DND-41 (cell line): ENCODE data around the gene CDK5R1.

ENCODE experiments used
- ATAC-seq: fragments of 200-7000 bp; cut with Tn5 transposase; 3 replicates; pipeline ENCODE4 v1.9.1; 2021; ENCODE audit warnings: low read depth; ENCODE audit not compliant: insufficient read depth
- DNase-seq: peaks from one replicate; pipeline ENCODE4 v3.0.0-alpha.2; 2020
- H2AFZ ChIP-seq: 2 replicates; pipeline ENCODE4 v1.6.0; 2012; ENCODE audit warnings: low read depth, low read length
- H3K27ac ChIP-seq: 2 replicates; pipeline ENCODE4 v1.5.1; 2012; ENCODE audit warnings: low read length, inconsistent platforms
- H3K27me3 ChIP-seq: fragments of 200-600 bp; sonication (generic); 2 replicates; pipeline ENCODE4 v1.6.0; 2012; ENCODE audit warnings: low read length, mild to moderate bottlenecking, inconsistent platforms; ENCODE audit not compliant: insufficient read depth, poor library complexity
- H3K36me3 ChIP-seq: 2 replicates; pipeline ENCODE4 v1.5.1; 2012; ENCODE audit warnings: low read length, inconsistent platforms; ENCODE audit not compliant: insufficient read depth
- H3K4me1 ChIP-seq: 2 replicates; pipeline ENCODE4 v1.5.1; 2012; ENCODE audit warnings: mild to moderate bottlenecking, low read length; ENCODE audit not compliant: insufficient read depth
- H3K4me2 ChIP-seq: 2 replicates; pipeline ENCODE4 v1.6.0; 2012; ENCODE audit warnings: mild to moderate bottlenecking, moderate library complexity, low read length, inconsistent platforms; ENCODE audit not compliant: insufficient read depth
- H3K4me3 ChIP-seq, 2 experiments: fragments of 200-600 bp in 1 of 2; shearing (Covaris generic) in 1 of 2; 2 replicates each; pipeline ENCODE4 v1.5.1; 2012 to 2016; ENCODE audit warnings: inconsistent platforms in 2 of 2, low read length in 2 of 2, mild to moderate bottlenecking in 2 of 2, low read depth in 1 of 2, moderate library complexity in 1 of 2
- H3K79me2 ChIP-seq: 2 replicates; pipeline ENCODE4 v1.6.0; 2012; ENCODE audit warnings: low read length, inconsistent platforms; ENCODE audit not compliant: insufficient read depth
- H3K9ac ChIP-seq: 2 replicates; pipeline ENCODE4 v1.6.0; 2012; ENCODE audit warnings: low read depth, mild to moderate bottlenecking, inconsistent platforms, low read length, moderate library complexity
- H3K9me3 ChIP-seq: 2 replicates; pipeline ENCODE4 v1.5.1; 2012; ENCODE audit warnings: low read length, moderate library complexity, mild to moderate bottlenecking, inconsistent platforms; ENCODE audit not compliant: insufficient read depth, severe bottlenecking
- H4K20me1 ChIP-seq: 2 replicates; pipeline ENCODE4 v1.6.0; 2012; ENCODE audit warnings: low read length; ENCODE audit not compliant: insufficient read depth
- EZH2 ChIP-seq: IDR thresholded peaks from 3 replicates; pipeline ENCODE4 v1.6.1; 2012; ENCODE audit warnings: borderline replicate concordance, low read depth, mild to moderate bottlenecking, moderate library complexity, low read length, inconsistent platforms; ENCODE audit not compliant: severe bottlenecking
- TF ChIP-seq, protein P1 (sequence below): IDR thresholded peaks from 2 replicates; pipeline ENCODE4 v1.5.1; 2012; ENCODE audit warnings: borderline replicate concordance, low read length, moderate library complexity, mild to moderate bottlenecking; ENCODE audit not compliant: poor library complexity, severe bottlenecking; ENCODE audit errors: extremely low read depth

The CDK5R1 gene

DNA sequence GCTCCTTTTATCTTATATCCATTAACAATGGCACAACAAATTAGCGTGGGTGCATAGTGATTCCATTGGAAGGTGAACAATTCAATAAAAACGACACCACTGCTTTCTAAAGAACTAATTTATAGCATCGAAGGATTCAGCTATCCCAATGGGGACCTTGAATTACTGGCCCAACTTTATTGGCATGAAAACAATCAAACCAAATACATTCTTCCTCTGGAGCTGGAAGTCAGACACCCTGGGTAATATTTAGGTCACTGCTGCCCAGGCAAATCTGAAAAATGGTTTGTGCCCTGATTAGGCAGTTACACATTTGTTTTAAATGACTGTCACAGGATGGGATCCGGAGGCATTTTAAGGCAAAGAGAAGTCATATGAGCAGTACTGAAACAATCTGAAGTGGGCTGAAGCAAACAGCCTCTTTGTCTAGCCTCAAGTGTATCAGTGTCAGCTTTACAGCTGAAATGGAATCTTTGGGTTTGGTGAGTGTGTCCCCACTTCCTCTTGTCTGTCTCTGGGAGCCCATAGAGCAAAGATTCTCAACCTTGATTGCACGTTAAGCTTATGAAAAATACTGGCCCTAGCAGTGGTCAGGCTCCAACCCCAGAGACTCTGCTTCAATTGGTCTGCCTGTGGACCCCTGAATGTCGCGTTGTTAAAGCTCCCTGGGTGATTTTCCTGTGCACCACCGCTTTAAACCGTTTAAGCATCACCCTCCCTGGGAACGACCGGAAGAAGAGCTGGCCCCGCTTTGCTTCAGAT lies 30.3 kb downstream of the CDK5R1 start:
- no peaks in the 10 kb centered on the region for H3K79me2 ChIP-seq
- no peak for ATAC-seq
- H4K20me1 ChIP-seq = no peaks in the 10 kb centered on the region
- no peak for TF ChIP-seq EZH2
- TF ChIP-seq, protein P1, sequence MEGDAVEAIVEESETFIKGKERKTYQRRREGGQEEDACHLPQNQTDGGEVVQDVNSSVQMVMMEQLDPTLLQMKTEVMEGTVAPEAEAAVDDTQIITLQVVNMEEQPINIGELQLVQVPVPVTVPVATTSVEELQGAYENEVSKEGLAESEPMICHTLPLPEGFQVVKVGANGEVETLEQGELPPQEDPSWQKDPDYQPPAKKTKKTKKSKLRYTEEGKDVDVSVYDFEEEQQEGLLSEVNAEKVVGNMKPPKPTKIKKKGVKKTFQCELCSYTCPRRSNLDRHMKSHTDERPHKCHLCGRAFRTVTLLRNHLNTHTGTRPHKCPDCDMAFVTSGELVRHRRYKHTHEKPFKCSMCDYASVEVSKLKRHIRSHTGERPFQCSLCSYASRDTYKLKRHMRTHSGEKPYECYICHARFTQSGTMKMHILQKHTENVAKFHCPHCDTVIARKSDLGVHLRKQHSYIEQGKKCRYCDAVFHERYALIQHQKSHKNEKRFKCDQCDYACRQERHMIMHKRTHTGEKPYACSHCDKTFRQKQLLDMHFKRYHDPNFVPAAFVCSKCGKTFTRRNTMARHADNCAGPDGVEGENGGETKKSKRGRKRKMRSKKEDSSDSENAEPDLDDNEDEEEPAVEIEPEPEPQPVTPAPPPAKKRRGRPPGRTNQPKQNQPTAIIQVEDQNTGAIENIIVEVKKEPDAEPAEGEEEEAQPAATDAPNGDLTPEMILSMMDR = no peak
- no peaks in the 10 kb centered on the region for H3K9me3 ChIP-seq
- peaks cover 16% of the 10 kb centered on the region for H3K27me3 ChIP-seq
- no peak for DNase-seq
- no peaks in the 10 kb centered on the region for H3K36me3 ChIP-seq
- H3K4me1 ChIP-seq = peaks cover 16% of the 10 kb centered on the region
- no peak overlapping the region for H3K9ac ChIP-seq
- no peak overlapping the region for H3K4me3 ChIP-seq
- H3K27ac ChIP-seq = no peak overlapping the region
- no peak overlapping the region for H2AFZ ChIP-seq
- H3K4me2 ChIP-seq = no peak overlapping the region

DNA sequence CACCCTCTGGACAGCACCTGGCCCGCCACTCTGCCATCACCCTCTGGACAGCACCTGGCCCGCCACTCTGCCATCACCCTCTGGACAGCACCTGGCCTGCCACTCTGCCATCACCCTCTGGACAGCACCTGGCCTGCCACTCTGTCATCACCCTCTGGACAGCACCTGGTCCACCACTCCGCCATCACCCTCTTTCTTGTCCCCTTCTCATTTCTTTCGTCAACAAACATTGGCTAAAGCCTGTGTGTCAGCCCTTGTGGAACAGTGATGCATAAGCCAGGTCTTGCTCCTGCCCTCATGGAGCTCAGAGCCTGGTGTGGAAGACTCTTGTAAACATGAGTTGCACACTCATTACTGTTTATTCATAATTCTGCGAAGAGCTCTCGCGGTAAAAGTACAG lies 31.2 kb downstream of the CDK5R1 start:
- ATAC-seq (no peak), DNase-seq (no peak)
- TF ChIP-seq, protein P1 = no peak
- no peak for TF ChIP-seq EZH2
- Histone ChIP-seq H3K9ac (no peak overlapping the region), H3K4me2 (no peak overlapping the region), H3K27ac (no peak overlapping the region), H3K36me3 (no peaks in the 10 kb centered on the region), H4K20me1 (no peaks in the 10 kb centered on the region), H3K27me3 (peaks cover 15% of the 10 kb centered on the region), H3K4me1 (peaks cover 16% of the 10 kb centered on the region), H3K4me3 (no peak overlapping the region), H2AFZ (no peak overlapping the region), H3K79me2 (no peaks in the 10 kb centered on the region), H3K9me3 (no peaks in the 10 kb centered on the region)

DNA sequence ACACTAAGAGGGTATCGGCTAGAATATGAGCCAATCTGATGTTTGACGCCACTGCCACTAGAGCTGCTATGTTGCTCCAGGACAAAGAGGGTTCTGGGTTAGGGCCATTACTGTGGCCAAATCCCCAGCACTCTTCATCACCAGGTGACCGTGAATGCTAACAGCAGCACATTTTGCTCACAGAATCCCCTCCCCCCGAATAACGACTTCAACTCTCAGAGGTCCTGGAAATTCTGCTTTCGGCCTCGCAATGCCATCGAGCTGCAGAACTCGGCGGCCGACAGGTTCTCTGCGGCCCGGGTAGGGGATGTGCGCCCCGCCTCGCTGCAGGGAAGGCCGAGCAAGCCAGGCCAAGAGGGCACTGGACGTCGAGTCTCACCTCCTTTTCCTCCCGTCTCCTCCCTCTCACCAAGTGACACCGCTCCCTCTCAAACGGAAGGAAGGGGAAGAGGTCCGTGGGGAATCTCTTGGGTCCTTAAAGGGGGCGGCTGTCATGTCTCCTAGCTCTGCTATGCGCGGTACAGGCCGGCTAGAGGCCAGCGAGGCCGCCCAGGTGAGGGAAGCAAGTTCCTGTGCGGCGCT lies 31.9 kb downstream of the CDK5R1 start:
- Histone ChIP-seq H3K4me3 (peak overlapping the region in 1 of 2 experiments; percentile 57; a peak in 3 of 4 replicates), H3K9me3 (no peaks in the 10 kb centered on the region), H3K9ac (peak overlapping the region; percentile 43; the same call in 1 of the 2 replicates), H4K20me1 (no peaks in the 10 kb centered on the region), H3K27ac (no peak overlapping the region), H3K36me3 (no peaks in the 10 kb centered on the region), H3K4me2 (peak overlapping the region; percentile 93), H2AFZ (peak overlapping the region; percentile 80; the same call in 1 of the 2 replicates), H3K27me3 (peaks cover 9% of the 10 kb centered on the region), H3K4me1 (peaks cover 16% of the 10 kb centered on the region), H3K79me2 (no peaks in the 10 kb centered on the region)
- DNase-seq (no peak), ATAC-seq (no peak)
- TF ChIP-seq, protein P1 = no peak
- TF ChIP-seq EZH2 = no peak
